Ascending aorta (tissue), 2 donors: ENCODE results near the gene G0S2. TPM values are rescaled to one million over a fixed set of nuclear protein-coding genes. Genes with fewer than 3 reads are reported as not detected.
A peak's percentile ranks its signal among the peaks of the same experiment; 100 is the strongest.

ENCODE experiments used
- DNase-seq, 2 donors: peaks; one replicate each; pipeline ENCODE4 v3.0.0-alpha.2; 2019; ENCODE audit warnings: low spot score in 2 of 2
- H3K27ac ChIP-seq, 2 donors: fragments of 200-600 bp; sonication (generic); one replicate each; pipeline ENCODE4 v1.5.1; 2016 to 2017; ENCODE audit warnings: mild to moderate bottlenecking in 1 of 2
- H3K27me3 ChIP-seq: fragments of 200-600 bp; sonication (generic); one replicate; pipeline ENCODE4 v1.5.1; 2017
- H3K36me3 ChIP-seq, 2 donors: fragments of 200-600 bp; sonication (generic); one replicate each; pipeline ENCODE4 v1.5.1; 2016
- H3K4me1 ChIP-seq, 2 donors: fragments of 200-600 bp; sonication (generic); one replicate each; pipeline ENCODE4 v1.5.1; 2016 to 2017; ENCODE audit warnings: mild to moderate bottlenecking in 1 of 2
- H3K4me3 ChIP-seq, 2 donors: fragments of 200-600 bp; sonication (generic); one replicate each; pipeline ENCODE4 v1.5.1; 2016 to 2017; ENCODE audit warnings: mild to moderate bottlenecking in 1 of 2
- H3K9me3 ChIP-seq, 2 donors: fragments of 200-600 bp; sonication (generic); one replicate each; pipeline ENCODE4 v1.5.1; 2016
- CTCF ChIP-seq, 3 experiments: fragments of 200-600 bp in 2 of 3; fragments of 450-650 bp in 1 of 3; sonication (generic) in 2 of 3; IDR thresholded peaks; one replicate each; pipeline ENCODE4 v1.5.1; 2016 to 2019; ENCODE audit warnings: antibody characterized with exemption in 3 of 3, mild to moderate bottlenecking in 1 of 3, moderate library complexity in 1 of 3
- intact Hi-C: fragments of 100-400 bp; cut with DNase I; formaldehyde crosslinking; loops from one replicate; pipeline ENCODE4 v1.15.1; 2023
- total RNA-seq: library from RNA; depleted of rRNA; stranded (reverse); fragments of >200 nt; gene quantifications from one replicate; pipeline ENCODE4 v1.1.0, GENCODE V29; 2016

The G0S2 gene
- total RNA-seq, 1 donor from 2014 or later, result 15.1 TPM

- TF ChIP-seq CTCF (IDR thresholded peaks at IDR 0.05), result no peak
- H3K4me3 ChIP-seq, result no peak overlapping the region
- H3K9me3 ChIP-seq, result no peaks in the 10 kb centered on the region
- no peak for DNase-seq
- H3K27me3 ChIP-seq, result no peaks in the 10 kb centered on the region
- H3K36me3 ChIP-seq, result no peaks in the 10 kb centered on the region
- no peak overlapping the region for H3K27ac ChIP-seq
- intact Hi-C loops, result no loop called here
- no peaks in the 10 kb centered on the region for H3K4me1 ChIP-seq
These were observed 13.6 kb downstream of the G0S2 start for GRCh38 chr1:209688746-209689234.

- H3K27ac ChIP-seq, result no peak overlapping the region
- H3K36me3 ChIP-seq, result no peaks in the 10 kb centered on the region
- H3K4me3 ChIP-seq, result no peak overlapping the region
- intact Hi-C loops, result no loop called here
- no peak for TF ChIP-seq CTCF (IDR thresholded peaks at IDR 0.05)
- H3K4me1 ChIP-seq, result no peaks in the 10 kb centered on the region
- no peaks in the 10 kb centered on the region for H3K9me3 ChIP-seq
- no peaks in the 10 kb centered on the region for H3K27me3 ChIP-seq
- DNase-seq, result no peak
These were observed 14.3 kb downstream of the G0S2 start for GRCh38 chr1:209689477-209689876.

GRCh38 chr1:209691237-209691636, 16.0 kb downstream of the G0S2 start:
- no peak for DNase-seq
- Histone ChIP-seq H3K9me3 (no peaks in the 10 kb centered on the region), H3K36me3 (no peaks in the 10 kb centered on the region), H3K4me3 (no peak overlapping the region), H3K27me3 (no peaks in the 10 kb centered on the region), H3K27ac (no peak overlapping the region), H3K4me1 (no peaks in the 10 kb centered on the region)
- intact Hi-C loops, result no loop called here
- TF ChIP-seq CTCF (IDR thresholded peaks at IDR 0.05), result no peak

- TF ChIP-seq CTCF (IDR thresholded peaks at IDR 0.05), result no peak
- Histone ChIP-seq H3K4me1 (no peaks in the 10 kb centered on the region), H3K27me3 (no peaks in the 10 kb centered on the region), H3K36me3 (no peaks in the 10 kb centered on the region), H3K9me3 (no peaks in the 10 kb centered on the region), H3K27ac (no peak overlapping the region), H3K4me3 (no peak overlapping the region)
- DNase-seq, result no peak
- intact Hi-C loops, result loop anchor here (1.0 to 2.0 kb wide), 2 partner anchors 90 to 123 kb away; no protein-coding TSS in a partner anchor
These were observed 17.1 kb downstream of the G0S2 start for GRCh38 chr1:209692296-209692695.

- no peaks in the 10 kb centered on the region for H3K27me3 ChIP-seq
- no peak overlapping the region for H3K4me3 ChIP-seq
- DNase-seq, result peak in 1 of 2 donors; percentile 72
- intact Hi-C loops, result loop anchor here (1.0 to 2.0 kb wide), 3 partner anchors 91 to 124 kb away; no protein-coding TSS in a partner anchor
- no peaks in the 10 kb centered on the region for H3K4me1 ChIP-seq
- TF ChIP-seq CTCF (IDR thresholded peaks at IDR 0.05), result peak; percentile 72 to 91 (median 73)
- H3K36me3 ChIP-seq, result no peaks in the 10 kb centered on the region
- H3K27ac ChIP-seq, result no peak overlapping the region
- no peaks in the 10 kb centered on the region for H3K9me3 ChIP-seq
These were observed 17.7 kb downstream of the G0S2 start for GRCh38 chr1:209692745-209693504.
